H9 (cell line): ENCODE data around the gene USP17L27. TPM values are rescaled to one million over a fixed set of nuclear protein-coding genes. Genes with fewer than 3 reads are reported as not detected.

Source experiments
- total RNA-seq: library from RNA; stranded (reverse); gene quantifications from 2 replicates; pipeline ENCODE4 v1.2.1, GENCODE V29; 2021

USP17L27 gene
- total RNA-seq, 1 experiment from 2014 or later = not detected

Other genes starting within 250 kb of the USP17L27 start
- not detected in 2 replicates for gene FAM90A26, start 173.7 kb upstream of the USP17L27 start, total RNA-seq
- not detected in 2 replicates for gene USP17L10, start 133.5 kb upstream of the USP17L27 start, total RNA-seq
- not detected in 2 replicates for gene USP17L11, start 128.7 kb upstream of the USP17L27 start, total RNA-seq
- not detected in 2 replicates for gene USP17L12, start 124.0 kb upstream of the USP17L27 start, total RNA-seq
- not detected in 2 replicates for gene USP17L13, start 119.3 kb upstream of the USP17L27 start, total RNA-seq
- not detected in 2 replicates for gene USP17L15, start 109.8 kb upstream of the USP17L27 start, total RNA-seq
- not detected in 2 replicates for gene USP17L17, start 100.3 kb upstream of the USP17L27 start, total RNA-seq
- gene USP17L18, start 95.5 kb upstream of the USP17L27 start, total RNA-seq = not detected in 2 replicates
- not detected in 2 replicates for gene USP17L19, start 90.8 kb upstream of the USP17L27 start, total RNA-seq
- gene USP17L20, start 86.0 kb upstream of the USP17L27 start, total RNA-seq = not detected in 2 replicates
- not detected in 2 replicates for gene USP17L21, start 81.3 kb upstream of the USP17L27 start, total RNA-seq
- not detected in 2 replicates for gene USP17L22, start 76.5 kb upstream of the USP17L27 start, total RNA-seq
- gene USP17L24, start 19.0 kb upstream of the USP17L27 start, total RNA-seq = not detected in 2 replicates
- gene USP17L25, start 14.2 kb upstream of the USP17L27 start, total RNA-seq = not detected in 2 replicates
- gene USP17L26, start 9.5 kb upstream of the USP17L27 start, total RNA-seq = not detected in 2 replicates
- not detected in 2 replicates for gene USP17L5, start 4.7 kb upstream of the USP17L27 start, total RNA-seq
- not detected in 2 replicates for gene USP17L28, start 4.7 kb downstream of the USP17L27 start, total RNA-seq
- not detected in 2 replicates for gene USP17L29, start 9.5 kb downstream of the USP17L27 start, total RNA-seq
- not detected in 2 replicates for gene USP17L30, start 19.0 kb downstream of the USP17L27 start, total RNA-seq
- gene DEFB131A, start 100.3 kb downstream of the USP17L27 start, total RNA-seq = not detected in 2 replicates